GM18873 (cell line): ENCODE results near the gene ATP5PD.
"Not testable (repeated sequence)": the region's sequence is repeated elsewhere in the genome, so short reads cannot be mapped to it uniquely, and the experiment has no call there.

Source experiments
- ATAC-seq: cut with Tn5 transposase; IDR thresholded peaks from one replicate; pipeline ENCODE4 v1.9.1; 2021; ENCODE audit warnings: mild to moderate bottlenecking, moderate library complexity, moderate number of reproducible peaks; ENCODE audit not compliant: unreplicated experiment, low FRiP score

The ATP5PD gene

DNA sequence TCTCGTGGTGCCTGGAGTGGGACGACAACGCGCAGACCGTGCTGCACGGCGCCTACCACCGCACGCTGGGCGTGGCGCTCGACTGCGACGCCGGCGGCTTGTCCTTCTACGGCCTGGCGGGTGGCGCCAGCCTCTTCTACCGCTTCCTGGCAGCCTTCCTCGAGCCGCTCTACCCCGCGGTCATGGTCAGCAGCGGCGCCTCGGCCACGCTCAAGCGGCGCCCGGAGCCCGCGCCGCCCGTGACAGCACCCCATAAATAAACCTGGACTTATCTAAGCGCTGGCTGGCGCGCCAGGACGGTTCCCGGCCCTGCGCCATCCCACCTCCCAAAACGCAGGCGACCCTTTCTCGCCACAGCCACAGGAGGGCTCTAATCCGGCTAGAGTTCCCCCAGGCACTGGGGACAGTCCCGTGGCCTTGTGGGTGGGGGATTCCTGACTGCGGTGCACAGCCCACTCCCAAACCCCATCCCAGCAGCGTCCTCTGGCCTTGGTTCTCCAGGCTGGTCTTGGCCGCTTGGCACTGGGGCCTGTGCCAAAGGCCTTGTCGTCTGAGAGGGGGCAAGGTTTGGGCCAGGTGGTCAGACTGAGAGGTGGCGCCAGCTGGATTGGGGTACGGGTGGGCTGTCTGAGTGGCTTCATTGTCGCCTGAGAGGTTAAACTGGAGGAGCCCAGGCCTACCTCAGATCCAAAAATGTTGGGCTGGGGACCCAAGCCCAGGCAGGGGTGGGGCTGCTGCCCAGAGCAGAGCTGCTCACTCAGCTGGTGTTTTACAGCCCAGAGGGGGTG is 30.9 kb upstream of the ATP5PD start:
- ATAC-seq: no peak

DNA sequence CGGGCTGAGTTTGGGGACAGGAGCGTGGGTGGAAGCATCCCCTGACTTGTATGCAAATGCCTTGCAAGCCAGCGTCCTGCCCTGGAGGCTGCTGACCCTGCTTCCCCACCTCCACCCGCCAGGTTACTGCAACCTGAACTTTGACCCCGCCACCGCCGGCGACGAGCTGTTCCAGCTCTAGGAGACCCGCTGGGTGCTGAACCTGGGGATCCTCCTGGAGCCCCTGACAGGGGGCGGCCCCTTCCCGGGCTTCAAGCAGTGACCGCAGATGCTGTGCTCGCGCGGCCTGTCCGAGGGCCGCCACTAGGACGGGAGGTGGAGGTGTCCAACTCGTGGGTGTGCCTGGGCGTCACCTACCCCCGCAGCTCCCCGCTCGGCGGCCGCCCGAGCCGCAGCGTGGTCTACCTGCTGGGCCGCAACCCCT is 30.3 kb upstream of the ATP5PD start:
- ATAC-seq: no peak

DNA sequence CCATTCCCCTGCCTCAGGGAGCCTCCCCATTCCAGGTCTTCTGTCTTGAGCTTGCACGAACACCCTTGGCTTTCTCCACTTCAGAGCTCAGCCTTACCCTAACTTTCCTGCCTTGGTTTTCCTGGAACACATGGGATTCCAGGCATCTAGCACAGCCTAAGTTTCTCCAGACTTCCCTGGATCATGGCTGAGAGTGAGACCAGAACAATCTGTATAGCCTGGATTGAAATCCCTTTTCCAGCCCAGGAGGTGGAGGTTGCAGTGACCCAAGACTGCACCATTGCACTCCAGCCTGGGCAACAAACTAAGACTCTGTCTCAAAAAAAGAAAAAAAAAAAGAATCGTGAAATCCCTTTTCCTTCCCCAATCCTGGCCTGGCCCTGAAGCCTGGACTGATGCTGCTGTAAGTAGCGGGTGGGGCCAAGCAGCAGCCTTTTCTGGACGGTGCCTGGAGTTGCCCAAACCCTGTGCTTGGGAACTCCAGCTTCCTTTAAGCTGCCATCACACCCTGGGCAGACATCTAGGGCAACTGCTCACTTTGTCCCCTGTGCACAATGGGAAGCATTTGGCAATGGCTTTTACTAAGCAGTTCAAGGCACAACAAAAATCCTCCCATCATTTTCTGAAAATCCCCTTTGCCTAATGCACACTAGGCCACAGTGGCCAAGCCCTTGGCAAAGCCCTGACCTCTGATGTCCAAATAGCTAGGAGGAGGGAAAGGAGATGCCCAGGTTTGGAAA is 29.0 kb upstream of the ATP5PD start:
- no peak for ATAC-seq

DNA sequence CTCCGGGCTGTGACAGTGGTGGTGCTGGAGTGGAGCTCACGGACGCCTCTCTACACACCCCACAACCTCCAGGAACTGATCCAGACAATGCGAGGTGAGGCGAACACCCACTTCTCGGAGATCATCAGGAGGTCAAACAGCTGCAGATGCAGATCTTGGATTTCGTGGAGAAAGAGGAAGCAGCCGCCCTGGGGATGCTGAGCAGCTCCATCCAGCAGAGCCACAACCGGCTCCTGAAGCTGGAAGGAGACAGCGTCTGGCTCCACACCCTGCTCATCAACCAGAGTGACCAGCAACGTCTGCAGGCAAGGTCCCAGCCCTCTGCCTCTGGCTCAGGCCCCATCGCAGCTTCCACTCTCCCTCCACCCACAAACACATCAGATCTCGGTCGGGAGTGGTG is 27.8 kb upstream of the ATP5PD start:
- ATAC-seq: no peak

DNA sequence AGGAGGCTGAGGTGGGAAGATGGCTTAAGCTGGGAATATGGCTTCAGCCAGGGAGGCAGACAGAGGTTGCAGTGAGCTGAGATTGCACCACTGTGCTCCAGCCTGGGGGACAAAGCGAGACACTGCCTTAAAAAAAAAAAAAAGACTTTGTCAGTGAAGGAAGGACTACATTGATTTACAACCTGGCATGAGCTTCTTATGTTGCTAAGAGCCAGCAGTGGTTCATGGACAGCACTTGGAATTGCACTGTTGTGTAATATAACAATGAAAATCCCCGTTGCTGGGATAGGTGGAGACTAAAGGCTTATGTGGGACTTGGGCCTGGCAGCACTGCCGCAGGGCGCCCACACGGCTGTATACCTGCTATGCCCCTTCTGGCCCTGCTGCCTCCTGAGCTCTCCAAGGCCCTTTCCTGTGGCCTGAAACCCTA is 26.9 kb upstream of the ATP5PD start:
- no peak for ATAC-seq

DNA sequence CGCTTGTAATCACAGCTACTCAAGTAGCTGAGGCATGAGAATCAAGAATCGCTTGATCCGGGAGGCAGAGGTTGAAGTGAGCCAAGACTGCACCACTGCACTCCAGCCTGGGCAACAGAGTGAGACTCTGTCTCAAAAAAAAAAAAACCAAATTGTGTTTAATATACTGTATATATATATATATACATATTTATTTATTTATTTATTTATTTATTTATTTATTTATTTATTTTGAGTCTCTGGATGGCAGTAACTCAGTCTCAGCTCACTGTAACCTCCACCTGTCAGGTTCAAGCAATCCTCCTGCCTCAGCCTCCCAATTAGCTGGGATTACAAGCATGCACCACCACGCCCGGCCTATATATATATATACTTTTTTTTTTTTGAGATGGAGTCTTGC is 26.1 kb upstream of the ATP5PD start:
- not testable (repeated sequence) for ATAC-seq

DNA sequence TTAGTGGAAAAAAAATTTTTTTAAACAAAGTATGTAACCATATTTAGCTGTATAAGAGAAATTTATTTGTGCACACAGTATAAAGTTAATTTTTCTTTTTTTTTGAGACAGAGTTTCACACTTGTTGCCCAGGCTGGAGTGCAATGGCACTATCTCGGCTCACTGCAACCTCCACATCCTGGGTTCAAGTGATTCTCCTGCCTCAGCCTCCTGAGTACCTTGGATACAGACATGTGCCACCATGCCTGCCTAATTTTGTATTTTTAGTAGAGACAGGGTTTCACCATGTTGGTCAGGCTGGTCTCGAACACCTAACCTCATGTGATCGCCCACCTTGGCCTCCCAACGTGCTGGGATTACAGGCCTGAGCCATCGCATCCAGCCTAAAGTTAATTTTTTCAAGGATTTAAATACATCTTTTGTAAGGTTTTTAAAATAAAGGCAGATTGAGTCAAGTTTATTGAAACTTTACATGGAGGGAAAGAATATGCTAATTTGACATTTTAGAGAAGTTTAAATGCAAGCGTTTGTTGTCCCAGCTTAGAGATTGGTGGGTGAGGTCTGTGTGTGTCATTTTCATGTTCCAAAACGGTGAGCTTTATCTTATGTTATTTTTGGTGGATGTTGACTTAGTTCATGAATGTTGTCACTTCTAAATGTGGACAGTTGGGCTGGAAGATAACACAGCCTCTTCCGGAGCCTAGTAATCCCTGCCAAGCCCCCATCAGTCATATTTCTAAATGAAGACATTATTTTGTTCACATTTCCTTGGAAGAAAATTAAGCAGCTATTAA is 24.9 kb upstream of the ATP5PD start:
- ATAC-seq: not testable (repeated sequence)

DNA sequence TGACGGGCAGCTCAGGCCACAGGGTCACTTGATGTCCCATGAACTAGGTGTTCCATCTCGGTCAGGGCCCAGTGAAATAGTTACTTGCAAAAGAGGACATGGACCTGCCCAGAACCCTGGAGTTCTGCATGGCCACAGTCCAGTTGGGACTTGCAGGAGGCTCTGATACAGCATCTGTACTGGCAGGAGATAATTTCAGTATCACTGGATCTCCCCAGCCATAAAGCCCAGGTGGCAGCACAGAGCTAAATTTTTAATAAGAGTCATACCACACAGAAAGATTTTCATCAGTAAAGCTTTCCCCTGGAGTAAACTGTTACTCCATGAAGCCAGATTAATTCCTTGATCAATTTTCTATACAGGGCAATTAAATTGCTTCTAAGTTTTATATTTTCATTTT is 23.0 kb upstream of the ATP5PD start:
- ATAC-seq: no peak

DNA sequence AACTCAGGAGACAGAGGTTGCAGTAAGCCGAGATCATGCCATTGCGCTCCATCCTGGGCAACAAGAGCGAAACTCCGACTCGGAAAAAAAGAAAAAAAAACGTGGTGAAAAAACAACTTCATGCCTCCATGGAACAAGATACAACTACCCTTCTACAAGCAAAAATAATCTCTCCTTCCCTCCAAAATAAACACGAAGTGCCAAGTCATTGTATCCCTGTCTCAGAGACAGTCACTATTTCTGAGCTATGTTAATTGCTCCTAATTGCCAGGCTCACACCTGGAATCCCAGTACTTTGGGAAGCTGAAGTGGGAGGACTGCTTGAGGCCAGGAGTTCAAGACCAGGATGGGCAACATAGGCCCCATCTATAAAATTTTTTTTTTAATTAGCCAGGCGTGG is 22.0 kb upstream of the ATP5PD start:
- ATAC-seq: no peak

DNA sequence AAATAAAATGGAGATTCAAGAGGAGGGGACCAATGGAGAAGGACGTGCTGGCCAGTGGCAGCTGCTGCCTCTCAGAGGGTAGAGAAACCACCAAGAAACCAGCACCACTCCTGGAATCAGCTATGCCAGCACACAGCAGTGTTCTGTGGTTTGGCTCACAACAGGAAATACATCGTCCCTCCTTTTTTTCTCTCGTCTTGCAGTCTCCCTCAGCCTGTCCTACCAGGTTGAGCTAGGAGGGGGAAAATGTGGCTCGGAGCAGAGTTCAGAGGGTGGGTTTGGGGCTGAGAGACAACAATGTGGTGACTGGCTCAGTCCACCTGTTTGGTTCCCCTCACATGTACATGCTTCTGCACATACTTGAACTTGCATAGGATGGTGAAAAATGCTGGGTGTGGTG is 21.1 kb upstream of the ATP5PD start:
- no peak for ATAC-seq

DNA sequence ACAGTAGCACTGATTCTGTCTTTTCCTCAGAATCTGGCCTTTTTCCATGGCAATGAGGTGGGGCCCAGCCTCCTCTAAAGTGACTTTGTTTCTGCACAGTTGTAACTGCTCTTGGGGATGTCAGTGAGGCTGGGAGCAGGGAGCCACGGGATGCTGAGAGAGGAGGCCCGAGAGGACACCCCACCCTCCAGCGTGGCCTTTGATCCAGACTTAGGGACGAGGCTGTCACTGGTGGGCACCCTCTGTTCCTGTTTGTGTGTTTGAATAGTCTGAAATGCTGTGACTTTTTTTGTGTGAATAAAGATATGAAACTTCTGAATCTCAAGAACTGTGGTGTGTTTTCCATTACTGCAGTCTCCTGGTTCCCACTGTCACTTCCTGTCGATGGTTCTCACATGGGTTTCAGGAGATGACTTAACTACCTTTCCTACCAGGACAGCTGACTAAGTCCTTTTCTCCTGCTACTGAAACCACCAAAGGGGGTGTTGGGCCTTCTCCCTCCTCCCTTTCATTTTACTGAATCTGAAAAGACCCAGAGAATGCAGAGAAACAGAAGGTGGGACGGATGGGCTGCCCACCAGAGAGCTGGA is 18.9 kb upstream of the ATP5PD start:
- ATAC-seq: no peak

DNA sequence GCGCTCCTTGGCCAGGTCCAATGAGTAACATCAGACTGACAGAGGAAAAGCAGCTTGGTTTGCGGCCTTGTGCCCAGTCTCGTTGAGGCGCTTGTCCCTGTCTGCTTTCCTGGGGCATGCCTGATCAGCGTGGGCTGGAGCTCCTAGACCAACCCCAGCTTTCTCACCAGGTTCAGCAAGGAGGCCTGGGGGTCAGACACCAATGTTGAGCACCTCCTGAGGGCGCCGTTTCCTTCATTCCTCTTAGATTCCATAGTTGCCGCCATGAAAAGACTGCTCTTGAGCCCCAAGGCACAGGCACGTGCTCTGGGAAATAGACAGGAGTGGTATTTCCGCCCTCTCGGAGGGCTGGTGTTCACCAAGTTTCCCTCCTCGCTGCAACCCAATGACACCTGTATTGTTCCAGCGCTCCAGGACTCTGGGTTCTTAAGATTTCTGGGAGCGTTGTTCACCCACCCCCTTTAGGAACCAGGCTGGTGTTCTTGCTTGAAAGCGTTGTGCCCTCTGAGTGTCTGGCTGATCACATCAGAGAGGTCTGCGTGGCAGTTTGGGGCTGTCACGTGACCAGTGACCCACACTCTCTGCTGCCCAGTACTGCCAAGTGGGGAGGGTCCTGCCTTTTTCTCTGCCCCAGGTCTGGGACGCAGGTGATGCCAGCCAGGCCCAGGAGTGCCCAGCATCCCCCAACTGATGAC is 18.2 kb upstream of the ATP5PD start:
- ATAC-seq: no peak

DNA sequence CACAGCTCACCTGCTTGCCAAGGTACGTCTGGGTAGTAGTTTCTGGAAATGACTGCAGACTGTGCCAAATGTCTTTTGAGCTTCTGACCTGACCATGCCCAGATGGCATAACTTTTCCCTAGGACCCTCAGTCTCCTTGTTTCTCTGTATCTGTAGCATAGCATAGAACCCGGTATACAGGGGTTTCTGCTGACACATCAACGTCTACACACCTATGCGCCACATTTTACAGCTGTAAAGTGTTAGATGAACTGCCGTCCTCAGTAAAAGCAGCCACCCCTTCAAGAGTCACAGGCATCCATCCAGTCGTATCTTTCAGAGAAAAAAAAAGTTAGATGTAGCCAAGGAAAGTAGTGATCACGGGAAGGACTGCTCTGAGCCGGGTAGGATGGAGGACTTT is 17.7 kb upstream of the ATP5PD start:
- no peak for ATAC-seq

DNA sequence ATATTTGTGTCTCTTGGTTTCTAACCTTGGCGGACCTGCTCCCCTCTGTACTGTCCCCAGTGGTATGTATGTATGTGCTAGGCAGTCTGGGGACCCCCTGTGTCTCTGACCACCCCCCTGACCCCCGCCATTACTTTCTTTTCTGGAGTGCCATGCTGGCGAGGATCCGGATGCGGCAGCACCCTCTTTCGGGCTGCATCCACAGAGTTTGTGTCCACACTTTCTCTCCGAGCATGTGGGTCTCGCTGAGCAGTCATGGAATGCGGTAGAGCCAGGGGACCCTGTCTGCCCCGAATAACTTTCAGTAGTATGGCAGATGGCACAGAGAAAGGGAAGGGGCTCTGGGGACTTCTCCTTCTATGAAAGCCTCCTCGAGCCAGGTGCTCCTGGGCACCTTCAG is 17.3 kb upstream of the ATP5PD start:
- no peak for ATAC-seq

DNA sequence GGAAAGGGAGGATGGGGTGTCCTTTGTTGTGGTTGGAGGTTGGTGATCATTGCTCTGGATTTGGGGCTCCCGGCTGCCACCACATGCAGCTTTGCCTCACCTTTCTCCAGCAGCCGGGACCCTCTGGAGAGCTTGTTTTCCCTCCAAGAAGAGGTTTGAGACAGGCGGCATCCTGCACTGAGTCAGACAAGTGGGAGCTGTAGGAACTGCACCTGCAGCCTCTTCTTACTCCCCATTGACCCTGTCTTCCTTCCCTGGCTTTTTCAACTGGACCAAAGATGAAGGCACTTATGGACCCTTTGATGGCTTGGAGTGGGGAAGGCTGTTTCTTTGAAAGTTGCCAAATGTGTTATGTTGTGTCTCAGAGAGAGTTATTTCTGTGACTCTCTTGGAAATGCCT is 16.9 kb upstream of the ATP5PD start:
- ATAC-seq: no peak

DNA sequence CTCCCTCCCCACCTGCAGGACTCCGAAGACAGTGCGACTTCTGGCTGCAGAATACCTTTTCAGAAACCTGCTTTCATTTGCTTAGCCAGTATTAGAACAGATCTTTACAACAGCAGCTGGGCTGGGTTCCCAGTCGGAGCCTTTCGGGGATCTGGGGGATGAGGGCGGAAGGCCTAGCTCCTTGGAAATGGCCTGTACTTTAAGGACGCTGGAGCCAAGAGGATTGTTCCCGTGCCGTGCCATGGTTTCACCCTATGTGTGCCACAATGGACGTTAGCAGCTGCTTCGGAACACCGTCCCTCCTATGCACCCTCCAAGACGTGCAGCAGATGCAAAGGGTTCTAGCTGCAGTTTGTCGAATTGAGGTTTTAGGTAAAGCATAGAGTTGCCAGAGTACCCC is 16.4 kb upstream of the ATP5PD start:
- no peak for ATAC-seq

DNA sequence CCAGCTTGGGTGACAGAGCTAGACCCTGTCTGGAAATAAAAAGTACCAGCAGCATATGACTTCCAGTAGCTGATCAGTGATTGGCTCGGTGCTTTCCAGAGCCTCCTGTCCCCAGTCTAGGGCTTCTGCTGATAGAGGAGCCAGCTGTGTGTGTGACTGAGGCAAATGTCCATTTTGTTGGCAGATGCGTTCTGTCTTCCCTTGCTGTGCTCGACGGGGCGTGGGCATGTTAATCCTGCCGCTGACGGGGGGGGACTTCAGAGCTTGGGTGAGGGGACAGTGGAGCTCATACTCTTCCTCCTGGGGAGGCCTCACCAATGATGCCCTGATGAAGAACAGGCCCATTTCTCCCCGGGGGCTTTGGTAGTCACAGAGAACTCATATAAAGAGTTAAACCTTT is 14.8 kb upstream of the ATP5PD start:
- ATAC-seq: no peak

DNA sequence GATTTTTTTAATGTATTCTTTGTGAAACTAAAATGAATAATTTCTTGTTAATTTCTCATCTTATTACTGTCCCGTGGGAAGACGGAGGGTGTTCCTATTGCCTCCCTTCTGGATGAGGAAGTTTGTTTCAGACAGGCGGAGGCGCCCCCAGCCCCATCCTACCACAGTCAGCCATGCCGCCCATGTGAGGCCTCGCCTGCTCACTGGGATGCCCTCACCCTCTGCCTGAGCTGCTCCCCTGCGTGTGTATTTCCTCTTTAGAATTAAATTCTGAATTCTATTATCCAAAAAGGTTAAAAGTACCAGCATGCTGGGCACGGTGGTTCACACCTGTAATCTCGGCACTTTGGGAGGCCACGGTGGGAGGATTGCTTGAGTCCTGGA is 14.3 kb upstream of the ATP5PD start:
- no peak for ATAC-seq

DNA sequence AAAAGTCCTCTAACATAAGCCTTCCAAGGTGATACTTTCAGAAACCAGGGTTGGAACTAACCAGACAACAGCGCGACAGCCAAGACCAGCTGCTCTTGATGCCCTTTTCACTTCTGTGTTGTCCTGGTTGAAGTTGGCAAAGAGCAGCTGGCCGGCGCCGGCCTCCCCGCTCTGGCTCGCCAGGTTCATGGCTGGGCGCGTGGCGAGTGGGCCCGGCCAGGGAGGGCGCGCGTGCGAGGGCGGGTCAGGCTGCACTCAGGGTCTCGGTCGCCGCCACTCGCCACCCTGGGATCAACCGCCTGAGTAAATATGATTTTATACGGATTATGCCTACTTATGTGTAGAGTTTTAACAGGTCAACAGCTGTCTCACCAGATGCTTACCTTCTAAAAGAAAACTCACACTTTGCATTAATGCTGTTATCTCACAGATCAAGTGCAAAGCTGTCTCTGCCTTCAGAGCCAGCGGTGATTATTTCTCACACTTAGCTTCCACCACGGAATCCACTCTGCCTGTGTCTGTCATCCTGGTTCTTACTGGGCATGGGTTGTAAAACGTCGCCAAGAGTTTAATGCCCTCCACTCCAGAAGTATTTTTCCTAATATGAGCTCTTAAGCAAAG is 13.8 kb upstream of the ATP5PD start:
- ATAC-seq: no peak
